Caco-2 (cell line): Measurements from ENCODE around the gene ASCL5. TPM values are rescaled to one million over a fixed set of nuclear protein-coding genes. Genes with fewer than 3 reads are reported as not detected.

Experiments used
- BruUV-seq: library from RNA; stranded (reverse); fragments of 400-500 nt; replicated peaks from 2 replicates; lab custom pipeline; 2021; lab: Mats Ljungman, UMichigan
- CTCF ChIA-PET: fragments of 300-600 bp; sonication (Branson Sonifier 250); formaldehyde crosslinking; loops from one replicate; lab custom pipeline; 2022; ENCODE audit warnings: antibody characterized with exemption; lab: Charles Lee
- POLR2A ChIA-PET: fragments of 300-600 bp; sonication (Branson Sonifier 250); formaldehyde crosslinking; loops from one replicate; lab custom pipeline; 2022; ENCODE audit warnings: antibody characterized with exemption; lab: Charles Lee
- DNase-seq, 2 experiments: peaks; one replicate each; pipeline versions ENCODE4 v3.0.0 to v3.0.0-alpha.2; 2020 to 2022
- H3K27me3 ChIP-seq: replicated peaks from 2 replicates; pipeline ENCODE4 v1.6.0; 2011; ENCODE audit warnings: low read length; ENCODE audit not compliant: control insufficient read depth, insufficient read depth
- H3K36me3 ChIP-seq: 2 replicates; pipeline ENCODE4 v1.5.1; 2011; ENCODE audit warnings: low read length; ENCODE audit not compliant: control insufficient read depth, insufficient read depth
- H3K4me1 ChIP-seq: fragments of 250-450 bp; sonication (Bioruptor Pico); 2 replicates; pipeline ENCODE4 v1.5.1; 2020; ENCODE audit warnings: mild to moderate bottlenecking
- H3K4me3 ChIP-seq: 2 replicates; pipeline ENCODE4 v1.5.1; 2011; ENCODE audit warnings: low read depth, mild to moderate bottlenecking, control low read depth, low read length
- H3K9me3 ChIP-seq: fragments of 250-450 bp; sonication (Bioruptor Pico); 2 replicates; pipeline ENCODE4 v1.5.1; 2020; ENCODE audit warnings: mild to moderate bottlenecking, moderate library complexity
- H3K27ac Mint-ChIP-seq: one replicate; pipeline ENCODE4 v1.8.0; 2022; ENCODE audit warnings: mixed read lengths; ENCODE audit not compliant: unreplicated experiment
- H3K27me3 Mint-ChIP-seq: one replicate; pipeline ENCODE4 v1.8.0; 2022; ENCODE audit warnings: mixed read lengths; ENCODE audit not compliant: insufficient read depth, unreplicated experiment
- H3K36me3 Mint-ChIP-seq: one replicate; pipeline ENCODE4 v1.8.0; 2022; ENCODE audit warnings: mild to moderate bottlenecking, mixed read lengths; ENCODE audit not compliant: insufficient read depth, unreplicated experiment
- H3K4me1 Mint-ChIP-seq: one replicate; pipeline ENCODE4 v1.8.0; 2022; ENCODE audit warnings: low read depth, mixed read lengths; ENCODE audit not compliant: unreplicated experiment
- H3K4me3 Mint-ChIP-seq: one replicate; pipeline ENCODE4 v1.8.0; 2022; ENCODE audit warnings: mild to moderate bottlenecking, moderate library complexity, mixed read lengths; ENCODE audit not compliant: unreplicated experiment
- H3K9me3 Mint-ChIP-seq: one replicate; pipeline ENCODE4 v1.8.0; 2022; ENCODE audit warnings: mixed read lengths; ENCODE audit not compliant: unreplicated experiment
- intact Hi-C: fragments of 100-400 bp; cut with micrococcal nuclease; formaldehyde crosslinking; loops from one replicate; pipeline ENCODE4 v1.10.0; 2022; ENCODE audit not compliant: unreplicated experiment
- total RNA-seq: library from RNA; stranded (reverse); gene quantifications from 2 replicates; pipeline ENCODE4 v1.2.3, GENCODE V29; 2022
- TF ChIP-seq, protein P1 (sequence below), 2 experiments: fragments of 200-600 bp in 1 of 2; IDR thresholded peaks; 1 replicate in 1 of 2; 2 replicates in 1 of 2; pipeline versions ENCODE4 v1.5.1 to v1.8.0; 2011 to 2022; ENCODE audit warnings: antibody characterized with exemption in 1 of 2, control low read depth in 1 of 2, inconsistent platforms in 1 of 2, low read depth in 1 of 2, low read length in 1 of 2, mild to moderate bottlenecking in 1 of 2, moderate library complexity in 1 of 2; ENCODE audit not compliant: insufficient read depth in 1 of 2, severe bottlenecking in 1 of 2, unreplicated experiment in 1 of 2

ASCL5 gene
- total RNA-seq, 1 experiment from 2014 or later = 0.48 TPM

DNA sequence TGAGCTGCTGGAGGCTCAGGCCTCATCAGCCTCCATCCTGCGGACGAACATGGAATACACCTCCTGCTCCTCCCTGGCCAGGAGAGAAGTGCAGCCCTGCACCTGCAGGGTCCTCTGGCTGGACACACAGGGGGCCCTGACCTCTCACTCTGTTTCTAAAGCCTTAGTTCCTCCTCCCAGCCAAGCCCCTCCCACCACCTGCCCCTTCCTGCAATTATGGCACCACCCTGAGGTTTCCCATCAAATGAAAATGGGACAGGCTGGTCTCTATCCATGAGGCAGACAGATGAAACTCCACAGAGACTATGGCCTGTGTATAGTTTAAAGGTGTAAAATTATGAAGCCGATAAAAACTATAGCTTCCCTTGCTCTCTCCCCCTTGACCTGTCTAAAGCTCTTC, 57.3 kb downstream of the ASCL5 start:
- Mint-ChIP-seq H3K4me3 (no peak overlapping the region), H3K36me3 (no peaks in the 10 kb centered on the region), H3K27ac (no peak overlapping the region), H3K9me3 (no peaks in the 10 kb centered on the region), H3K4me1 (no peaks in the 10 kb centered on the region), H3K27me3 (peaks cover 2% of the 10 kb centered on the region)
- Histone ChIP-seq H3K27me3 (no peaks in the 10 kb centered on the region), H3K4me3 (no peak overlapping the region), H3K4me1 (no peaks in the 10 kb centered on the region), H3K9me3 (no peaks in the 10 kb centered on the region), H3K36me3 (no peaks in the 10 kb centered on the region)
- ChIA-PET CTCF (no interaction called here), POLR2A (no interaction called here)
- BruUV-seq = no TSS peak
- DNase-seq = no peak
- TF ChIP-seq, protein P1, sequence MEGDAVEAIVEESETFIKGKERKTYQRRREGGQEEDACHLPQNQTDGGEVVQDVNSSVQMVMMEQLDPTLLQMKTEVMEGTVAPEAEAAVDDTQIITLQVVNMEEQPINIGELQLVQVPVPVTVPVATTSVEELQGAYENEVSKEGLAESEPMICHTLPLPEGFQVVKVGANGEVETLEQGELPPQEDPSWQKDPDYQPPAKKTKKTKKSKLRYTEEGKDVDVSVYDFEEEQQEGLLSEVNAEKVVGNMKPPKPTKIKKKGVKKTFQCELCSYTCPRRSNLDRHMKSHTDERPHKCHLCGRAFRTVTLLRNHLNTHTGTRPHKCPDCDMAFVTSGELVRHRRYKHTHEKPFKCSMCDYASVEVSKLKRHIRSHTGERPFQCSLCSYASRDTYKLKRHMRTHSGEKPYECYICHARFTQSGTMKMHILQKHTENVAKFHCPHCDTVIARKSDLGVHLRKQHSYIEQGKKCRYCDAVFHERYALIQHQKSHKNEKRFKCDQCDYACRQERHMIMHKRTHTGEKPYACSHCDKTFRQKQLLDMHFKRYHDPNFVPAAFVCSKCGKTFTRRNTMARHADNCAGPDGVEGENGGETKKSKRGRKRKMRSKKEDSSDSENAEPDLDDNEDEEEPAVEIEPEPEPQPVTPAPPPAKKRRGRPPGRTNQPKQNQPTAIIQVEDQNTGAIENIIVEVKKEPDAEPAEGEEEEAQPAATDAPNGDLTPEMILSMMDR (IDR thresholded peaks at IDR 0.05; ENCODE audit: insufficient read depth in 1 of 2, low read depth in 1 of 2, low read length in 1 of 2, severe bottlenecking in 1 of 2, unreplicated experiment in 1 of 2) = no peak
- intact Hi-C loops = no loop called here

DNA sequence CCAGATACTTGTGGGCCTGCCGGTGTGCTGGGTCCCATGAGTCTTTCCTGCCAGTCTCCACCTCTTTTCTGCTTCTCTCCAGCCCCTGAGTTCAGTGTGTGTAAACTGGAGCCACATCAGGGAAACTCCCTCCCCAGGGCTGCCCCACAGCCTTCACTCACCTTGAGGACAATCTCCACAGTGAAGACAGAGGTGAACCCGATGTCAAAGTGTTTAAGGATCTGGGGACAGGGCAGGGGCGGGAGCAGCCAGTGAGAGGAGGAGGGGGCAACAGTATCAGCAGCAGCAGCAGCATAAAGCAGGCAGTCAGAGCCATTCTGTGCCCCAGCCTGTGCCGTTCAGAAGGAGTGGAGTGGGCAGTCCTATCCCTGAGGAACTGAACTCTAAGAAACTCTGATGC, 58.0 kb downstream of the ASCL5 start:
- no peak overlapping the region for H3K27ac Mint-ChIP-seq
- no peaks in the 10 kb centered on the region for H3K4me1 Mint-ChIP-seq
- no TSS peak for BruUV-seq

DNA sequence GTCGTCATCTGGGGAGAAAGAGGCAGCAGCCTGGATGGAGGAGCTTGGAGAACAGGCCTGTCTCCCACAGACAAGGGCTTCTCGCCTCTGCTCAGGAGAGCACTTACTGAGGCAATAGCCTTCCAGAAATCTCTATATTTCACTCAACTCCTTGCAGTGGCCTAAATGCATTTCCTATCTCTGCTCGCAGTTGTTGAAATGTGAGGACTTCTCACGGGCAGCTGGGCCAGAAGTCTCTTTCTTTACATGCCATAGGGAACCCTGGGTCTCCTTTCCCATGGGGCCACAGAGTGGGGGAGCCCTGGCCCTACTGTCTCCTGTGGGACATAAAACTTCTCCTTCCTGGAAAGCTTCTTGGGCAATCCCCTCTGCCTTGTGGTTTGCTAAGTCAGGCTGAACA, 60.0 kb downstream of the ASCL5 start:
- H3K4me3 Mint-ChIP-seq = no peak overlapping the region
- BruUV-seq = no TSS peak
- Histone ChIP-seq H3K4me1 (no peaks in the 10 kb centered on the region), H3K4me3 (no peak overlapping the region), H3K9me3 (no peaks in the 10 kb centered on the region), H3K36me3 (no peaks in the 10 kb centered on the region), H3K27me3 (no peaks in the 10 kb centered on the region)
- H3K27ac Mint-ChIP-seq = no peak overlapping the region
- CTCF ChIA-PET = no interaction called here
- TF ChIP-seq, protein P1 (IDR thresholded peaks at IDR 0.05; ENCODE audit: insufficient read depth in 1 of 2, low read depth in 1 of 2, low read length in 1 of 2, severe bottlenecking in 1 of 2, unreplicated experiment in 1 of 2) = no peak
- DNase-seq = no peak
- no peaks in the 10 kb centered on the region for H3K4me1 Mint-ChIP-seq
- peaks cover 2% of the 10 kb centered on the region for H3K27me3 Mint-ChIP-seq
- H3K9me3 Mint-ChIP-seq = no peaks in the 10 kb centered on the region
- POLR2A ChIA-PET = interaction anchor here (0.6 kb wide), 1 partner anchor 16 kb away, joined by 4 read pairs; no protein-coding TSS in a partner anchor
- intact Hi-C loops = no loop called here
- H3K36me3 Mint-ChIP-seq = no peaks in the 10 kb centered on the region

More for the DNA sequence above, 58.0 kb downstream of the ASCL5 start:
- Mint-ChIP-seq H3K4me3 (no peak overlapping the region), H3K36me3 (no peaks in the 10 kb centered on the region), H3K9me3 (no peaks in the 10 kb centered on the region), H3K27me3 (peaks cover 2% of the 10 kb centered on the region)
- ChIA-PET CTCF (no interaction called here), POLR2A (no interaction called here)
- DNase-seq = no peak
- Histone ChIP-seq H3K27me3 (no peaks in the 10 kb centered on the region), H3K9me3 (no peaks in the 10 kb centered on the region), H3K4me3 (no peak overlapping the region), H3K4me1 (no peaks in the 10 kb centered on the region), H3K36me3 (no peaks in the 10 kb centered on the region)
- intact Hi-C loops = no loop called here
- TF ChIP-seq, protein P1 (IDR thresholded peaks at IDR 0.05; ENCODE audit: insufficient read depth in 1 of 2, low read depth in 1 of 2, low read length in 1 of 2, severe bottlenecking in 1 of 2, unreplicated experiment in 1 of 2) = no peak
